NCI-H82 treated with DMSO at 0.1 percent for 48 hours (cell line): ENCODE data around the gene ATG10.
"Not testable (repeated sequence)": the region's sequence is repeated elsewhere in the genome, so short reads cannot be mapped to it uniquely, and the experiment has no call there.

Experiments
- DNase-seq: peaks from one replicate; lab custom pipeline; 2025; ENCODE audit not compliant: unreplicated experiment; lab: John Stamatoyannopoulos, UW

ATG10 gene

GRCh38 chr5:81982172-81982685 is 10.4 kb downstream of the ATG10 start:
- not testable (repeated sequence) for DNase-seq

DNA sequence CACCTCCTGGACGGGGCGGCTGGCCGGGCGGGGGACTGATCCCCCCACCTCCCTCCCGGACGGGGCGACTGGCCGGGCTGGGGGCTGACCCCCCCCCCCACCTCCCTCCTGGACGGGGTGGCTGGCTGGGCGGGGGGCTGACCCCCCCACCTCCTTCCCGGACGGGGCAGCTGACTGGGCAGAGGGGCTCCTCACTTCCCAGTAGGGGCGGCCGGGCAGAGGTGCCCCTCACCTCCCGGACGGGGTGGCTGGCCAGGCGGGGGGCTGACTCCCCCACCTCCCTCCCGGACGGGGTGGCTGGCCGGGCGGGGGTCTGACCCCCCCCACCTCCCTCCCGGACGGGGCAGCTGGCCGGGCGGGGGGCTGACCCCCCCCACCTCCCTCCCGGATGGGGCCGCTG is 11.3 kb downstream of the ATG10 start:
- not testable (repeated sequence) for DNase-seq

GRCh38 chr5:81983563-81983962 is 11.7 kb downstream of the ATG10 start:
- not testable (repeated sequence) for DNase-seq

GRCh38 chr5:81986126-81986525 is 14.3 kb downstream of the ATG10 start:
- no peak for DNase-seq

DNA sequence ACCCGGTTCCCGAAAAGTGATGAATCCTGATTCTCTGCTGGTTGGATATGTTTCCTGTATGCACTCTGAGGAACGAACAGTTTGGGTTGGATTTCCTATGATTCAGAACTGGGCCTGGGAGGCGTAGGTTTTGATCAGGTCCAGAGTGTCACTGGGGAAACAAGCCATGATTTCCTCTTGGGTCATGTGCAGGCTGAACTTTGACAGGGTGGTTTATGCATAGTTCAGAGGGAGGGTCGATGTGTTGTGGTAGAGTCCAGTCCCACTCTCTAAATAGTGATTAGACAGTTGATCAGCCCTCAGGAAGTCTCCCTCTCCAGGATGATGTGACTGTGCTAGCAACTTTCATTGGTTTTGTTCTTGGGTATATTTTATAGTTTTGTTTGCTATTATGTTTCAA is 17.4 kb downstream of the ATG10 start:
- DNase-seq: no peak

DNA sequence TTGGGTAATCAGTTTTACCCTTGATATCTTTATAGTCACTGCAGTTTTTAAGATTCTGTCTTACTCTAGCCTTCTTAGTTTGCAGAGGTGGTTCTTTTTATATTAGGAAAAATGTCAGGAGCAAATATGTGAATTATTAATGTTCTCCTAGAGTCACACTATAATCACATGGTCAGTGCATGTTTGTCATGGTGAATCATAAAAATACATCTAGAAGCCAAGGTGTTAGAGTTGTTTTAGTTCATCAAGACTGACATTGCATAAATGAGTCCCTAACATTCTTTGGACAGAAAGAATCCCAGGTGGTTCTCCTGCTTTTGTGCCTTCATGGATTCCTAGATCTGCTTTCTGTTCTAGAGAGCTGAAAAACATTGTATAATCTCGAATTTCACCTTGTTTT is 22.9 kb downstream of the ATG10 start:
- no peak for DNase-seq

- DNase-seq: no peak
Measured at GRCh38 chr5:81995407-81995806, 23.6 kb downstream of the ATG10 start.

GRCh38 chr5:82004511-82004910 is 32.7 kb downstream of the ATG10 start:
- no peak for DNase-seq

GRCh38 chr5:82009869-82010268 is 38.0 kb downstream of the ATG10 start:
- not testable (repeated sequence) for DNase-seq

DNA sequence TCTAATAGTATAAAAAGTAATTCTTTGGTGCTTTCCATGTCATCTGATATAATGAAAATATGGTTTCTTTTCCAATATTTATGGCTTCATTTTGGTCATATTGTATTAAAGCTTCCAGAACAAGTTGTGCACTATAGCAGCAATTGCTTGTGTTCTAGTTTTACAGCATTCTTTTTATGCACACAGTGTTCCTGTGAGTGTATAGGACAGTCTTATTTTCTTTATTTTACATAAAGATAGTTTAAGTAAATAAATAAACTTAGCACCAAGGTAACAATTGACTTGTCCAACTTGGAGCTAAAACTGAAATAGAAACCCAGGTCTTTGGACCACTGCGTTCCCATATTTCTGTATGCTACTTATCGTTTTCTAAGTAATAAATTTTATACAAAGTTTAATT is 38.9 kb downstream of the ATG10 start:
- DNase-seq: no peak

- DNase-seq: no peak
Measured at GRCh38 chr5:82011761-82012160, 39.9 kb downstream of the ATG10 start.

- DNase-seq: not testable (repeated sequence)
Measured at GRCh38 chr5:82014644-82015043, 42.8 kb downstream of the ATG10 start.

GRCh38 chr5:82018462-82018861 is 46.6 kb downstream of the ATG10 start:
- peak; percentile 8 for DNase-seq

GRCh38 chr5:82019342-82020138 is 47.7 kb downstream of the ATG10 start:
- no peak for DNase-seq

DNA sequence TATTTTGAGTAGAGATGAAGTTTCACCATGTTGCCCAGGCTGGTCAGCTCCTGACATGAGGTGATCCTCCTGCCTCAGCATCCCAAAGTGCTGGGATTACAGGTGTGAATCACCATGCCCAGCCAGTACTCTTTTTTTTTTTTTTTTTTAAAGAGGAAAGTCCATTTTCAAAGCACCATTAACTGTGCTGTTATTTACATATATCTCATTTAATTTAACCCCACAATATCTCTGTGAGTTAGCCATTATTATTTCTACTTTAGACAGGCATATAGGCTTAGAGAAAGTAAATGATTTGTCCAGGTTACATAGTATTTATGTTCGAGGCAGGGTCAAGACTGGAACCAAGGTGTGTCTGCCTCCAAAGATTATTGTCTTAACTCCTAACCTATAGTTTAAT is 50.7 kb downstream of the ATG10 start:
- DNase-seq: no peak

DNA sequence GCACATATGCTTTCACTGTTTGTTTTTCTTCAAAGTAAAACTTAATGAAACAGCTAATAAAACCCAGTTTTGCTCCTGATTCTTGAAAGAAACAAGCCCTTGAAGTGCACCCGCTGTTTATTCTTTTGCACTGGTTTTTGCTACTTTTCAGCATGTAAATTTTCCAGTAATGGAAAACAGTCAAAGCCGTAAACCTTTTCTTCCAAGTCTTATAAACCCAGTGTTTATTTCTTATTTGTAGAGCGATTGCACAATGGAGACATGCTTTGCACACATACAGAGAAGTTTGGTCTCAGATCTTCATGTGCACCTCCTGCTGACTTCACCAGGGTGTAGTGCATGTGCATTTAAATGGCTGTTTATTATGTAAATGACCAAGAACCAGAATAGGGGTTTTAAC is 51.8 kb downstream of the ATG10 start:
- no peak for DNase-seq

GRCh38 chr5:82031220-82032119 is 59.6 kb downstream of the ATG10 start:
- no peak for DNase-seq

DNA sequence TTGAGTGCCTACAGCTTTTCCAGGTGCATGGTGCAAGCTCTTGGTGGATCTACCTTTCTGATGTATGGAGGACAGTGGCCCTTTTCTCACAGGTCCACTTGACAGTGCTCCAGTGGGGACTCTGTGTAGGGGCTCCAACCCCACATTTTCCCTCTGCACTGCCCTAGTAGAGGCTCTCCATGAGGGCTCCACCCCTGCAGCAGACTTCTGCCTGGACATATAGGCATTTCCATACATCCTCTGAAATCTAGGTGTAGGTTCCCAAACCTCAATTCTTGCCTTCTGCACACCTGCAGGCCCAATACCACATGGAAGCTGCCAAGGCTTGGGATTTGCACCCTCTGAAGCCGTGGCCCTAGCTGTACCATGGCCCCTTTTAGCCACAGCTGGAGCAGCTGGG is 71.1 kb downstream of the ATG10 start:
- DNase-seq: not testable (repeated sequence)

- DNase-seq: no peak
Measured at GRCh38 chr5:82044010-82044409, 72.2 kb downstream of the ATG10 start.

- DNase-seq: no peak
Measured at GRCh38 chr5:82045554-82046275, 73.9 kb downstream of the ATG10 start.

DNA sequence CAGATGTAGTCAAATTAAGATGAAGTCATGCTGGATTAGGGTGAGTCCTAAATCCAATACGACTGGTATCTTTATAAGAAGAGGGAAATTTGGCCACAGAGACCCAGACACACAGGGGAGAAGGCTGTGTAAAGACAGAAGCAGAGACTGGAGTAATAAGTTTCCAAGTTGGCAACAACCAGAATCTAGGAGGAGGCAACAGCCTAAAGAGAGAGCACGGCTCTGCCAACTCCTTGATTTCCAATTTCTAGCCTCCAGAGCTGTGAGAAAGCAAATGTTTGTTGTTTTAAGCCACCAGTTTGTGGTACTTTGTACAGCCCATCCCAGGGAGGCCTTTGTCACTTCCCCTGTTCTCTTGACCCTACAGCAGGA is 74.4 kb downstream of the ATG10 start:
- no peak for DNase-seq
